DMS 273 (cell line): ENCODE measurements around the gene USP5.
A peak's percentile ranks its signal among the peaks of the same experiment; 100 is the strongest.

ENCODE experiments used
- DNase-seq: peaks from one replicate; lab custom pipeline; 2025; ENCODE audit not compliant: unreplicated experiment; lab: John Stamatoyannopoulos, UW

The USP5 gene, protein sequence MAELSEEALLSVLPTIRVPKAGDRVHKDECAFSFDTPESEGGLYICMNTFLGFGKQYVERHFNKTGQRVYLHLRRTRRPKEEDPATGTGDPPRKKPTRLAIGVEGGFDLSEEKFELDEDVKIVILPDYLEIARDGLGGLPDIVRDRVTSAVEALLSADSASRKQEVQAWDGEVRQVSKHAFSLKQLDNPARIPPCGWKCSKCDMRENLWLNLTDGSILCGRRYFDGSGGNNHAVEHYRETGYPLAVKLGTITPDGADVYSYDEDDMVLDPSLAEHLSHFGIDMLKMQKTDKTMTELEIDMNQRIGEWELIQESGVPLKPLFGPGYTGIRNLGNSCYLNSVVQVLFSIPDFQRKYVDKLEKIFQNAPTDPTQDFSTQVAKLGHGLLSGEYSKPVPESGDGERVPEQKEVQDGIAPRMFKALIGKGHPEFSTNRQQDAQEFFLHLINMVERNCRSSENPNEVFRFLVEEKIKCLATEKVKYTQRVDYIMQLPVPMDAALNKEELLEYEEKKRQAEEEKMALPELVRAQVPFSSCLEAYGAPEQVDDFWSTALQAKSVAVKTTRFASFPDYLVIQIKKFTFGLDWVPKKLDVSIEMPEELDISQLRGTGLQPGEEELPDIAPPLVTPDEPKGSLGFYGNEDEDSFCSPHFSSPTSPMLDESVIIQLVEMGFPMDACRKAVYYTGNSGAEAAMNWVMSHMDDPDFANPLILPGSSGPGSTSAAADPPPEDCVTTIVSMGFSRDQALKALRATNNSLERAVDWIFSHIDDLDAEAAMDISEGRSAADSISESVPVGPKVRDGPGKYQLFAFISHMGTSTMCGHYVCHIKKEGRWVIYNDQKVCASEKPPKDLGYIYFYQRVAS

DNA sequence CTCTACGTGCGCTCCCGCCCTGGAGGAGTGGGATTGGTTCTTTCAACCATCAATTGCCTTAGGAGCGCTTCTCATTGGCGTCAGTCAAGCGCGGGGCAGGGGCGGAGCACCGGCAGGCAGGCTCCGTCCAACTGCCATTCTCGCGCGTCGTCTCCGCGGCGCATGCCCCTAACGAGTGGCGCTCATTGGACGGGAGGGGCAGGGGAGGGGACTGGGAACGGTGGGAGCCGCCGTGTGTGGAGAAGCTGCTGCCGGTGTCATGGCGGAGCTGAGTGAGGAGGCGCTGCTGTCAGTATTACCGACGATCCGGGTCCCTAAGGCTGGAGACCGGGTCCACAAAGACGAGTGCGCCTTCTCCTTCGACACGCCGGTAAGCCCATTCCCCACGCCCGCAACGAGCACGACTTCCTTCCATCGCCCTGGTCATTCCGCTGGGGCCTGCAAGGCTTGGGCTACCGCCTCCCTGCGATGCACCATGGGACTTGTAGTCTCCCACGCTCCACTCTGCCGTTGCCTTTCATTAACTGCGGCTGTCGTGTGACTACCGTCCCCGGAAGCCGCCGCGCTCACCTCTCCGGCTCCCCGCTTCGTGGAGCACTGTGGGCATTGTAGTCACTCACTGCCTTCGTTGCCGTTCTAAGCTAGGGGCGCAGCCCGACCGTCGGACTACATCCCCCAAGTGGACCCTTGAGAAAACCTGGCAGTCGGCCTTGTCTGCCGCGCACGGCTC is at the start of gene USP5:
Gene USP5 (plus strand): TSS at position 230 of the 730 bp plus-strand sequence. CDS start 30 bp downstream, at position 260.
- DNase-seq, result peak; percentile 99

DNA sequence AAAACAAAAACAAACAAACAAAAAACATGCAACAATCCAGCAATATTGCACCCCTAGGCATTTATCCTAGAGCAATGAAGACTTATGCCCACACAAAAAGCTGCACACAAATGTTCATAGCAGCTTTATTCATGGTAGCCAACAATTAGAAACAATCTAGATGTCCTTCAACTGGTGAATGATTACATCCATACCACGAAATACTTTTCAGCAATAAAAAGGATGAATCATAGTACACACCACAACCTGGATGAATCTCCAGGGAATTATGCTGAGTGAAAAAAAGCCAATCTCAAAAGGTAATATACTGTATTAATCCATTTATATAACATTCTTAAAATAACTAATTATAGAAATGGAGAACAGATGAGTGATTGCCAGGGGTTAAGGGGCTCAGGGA is 44.8 kb upstream of the USP5 start:
- DNase-seq, result no peak

DNA sequence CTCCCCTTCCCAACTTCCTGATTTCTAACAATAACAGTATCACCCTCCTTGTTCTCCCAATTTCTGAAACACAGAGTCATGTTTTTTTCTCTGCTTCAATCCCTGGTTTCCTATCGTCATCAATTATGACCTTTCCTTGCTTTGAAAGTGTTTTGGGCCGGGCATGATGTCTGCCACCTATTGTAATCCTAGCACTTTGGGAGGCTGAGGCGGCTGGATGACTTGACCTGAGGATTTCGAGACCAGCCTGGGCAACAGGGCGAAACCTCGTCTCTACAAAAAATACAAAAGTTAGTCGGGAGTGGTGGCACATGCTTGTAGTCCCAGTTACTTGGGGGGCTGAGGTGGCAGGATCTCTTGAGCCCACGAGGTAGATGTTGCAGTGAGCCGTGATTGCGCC is 42.9 kb upstream of the USP5 start:
- DNase-seq, result no peak

DNA sequence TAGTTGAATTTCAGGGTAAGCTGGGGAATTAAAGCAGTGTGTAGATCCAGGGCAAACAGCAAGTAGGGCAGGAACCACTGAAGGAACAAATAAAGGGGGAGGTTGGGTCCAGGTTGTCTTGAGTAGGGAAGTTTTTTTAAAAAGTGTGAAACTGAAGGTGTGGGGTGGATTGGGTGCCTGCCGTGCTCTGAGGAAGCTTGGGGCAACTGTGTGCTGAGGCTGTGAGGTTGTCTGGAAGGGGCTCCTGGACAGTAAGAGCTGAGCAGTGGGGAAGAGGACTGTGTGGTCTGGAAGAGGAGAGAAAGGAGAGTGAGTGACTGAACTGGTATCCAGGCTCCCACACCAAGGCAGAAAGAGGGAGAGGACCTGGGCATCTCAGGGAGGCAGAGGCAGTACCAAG is 41.2 kb upstream of the USP5 start:
- DNase-seq, result no peak

DNA sequence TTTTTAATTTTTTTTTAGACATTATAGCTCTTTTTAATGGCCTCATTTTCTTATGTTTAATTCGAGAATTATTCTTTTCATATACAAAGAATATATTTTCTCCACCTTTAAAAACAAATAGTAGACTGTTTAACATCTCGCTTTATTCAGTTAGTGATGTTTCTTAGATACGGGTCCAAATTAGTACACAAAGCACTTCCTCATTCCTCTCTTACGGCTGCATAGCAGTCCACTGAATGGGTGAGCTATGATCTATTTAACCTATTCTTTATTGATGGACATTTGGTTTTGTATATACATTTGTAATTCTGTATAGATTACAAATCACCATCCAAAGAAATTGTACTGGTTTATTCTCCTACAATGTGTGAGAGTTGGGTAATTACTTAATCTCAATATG is 38.6 kb upstream of the USP5 start:
- no peak for DNase-seq

DNA sequence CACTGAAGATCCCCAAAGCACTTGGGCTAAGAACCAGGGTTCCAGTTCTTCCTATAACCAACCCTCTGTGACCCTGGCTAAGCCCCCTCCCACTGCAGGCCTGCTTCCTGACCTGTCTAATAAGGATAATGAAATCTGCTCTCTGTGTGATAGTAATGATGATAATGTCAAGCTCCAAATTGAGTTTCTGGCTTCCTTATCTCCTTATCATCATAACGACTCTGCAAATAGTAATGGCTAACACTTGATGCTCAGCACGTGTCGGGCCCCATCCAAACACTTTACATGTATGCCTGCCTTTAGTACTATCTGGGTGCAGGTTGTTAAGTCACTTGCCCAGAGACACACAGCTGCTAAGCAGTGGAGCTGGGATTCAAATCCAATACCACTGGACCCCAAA is 35.4 kb upstream of the USP5 start:
- DNase-seq, result no peak

DNA sequence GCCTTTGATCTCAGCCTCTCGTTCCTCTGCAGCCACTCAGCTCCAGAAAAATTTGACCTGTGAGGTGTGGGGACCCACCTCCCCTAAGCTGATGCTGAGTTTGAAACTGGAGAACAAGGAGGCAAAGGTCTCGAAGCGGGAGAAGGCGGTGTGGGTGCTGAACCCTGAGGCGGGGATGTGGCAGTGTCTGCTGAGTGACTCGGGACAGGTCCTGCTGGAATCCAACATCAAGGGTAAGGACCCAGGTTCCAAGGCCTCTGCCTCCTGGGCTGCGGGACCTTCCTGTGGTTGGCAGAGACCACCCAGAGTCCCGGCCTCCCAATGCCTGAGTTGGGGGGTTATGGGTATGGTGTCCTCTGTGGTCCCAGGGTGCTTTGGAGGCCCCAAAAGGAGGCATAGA is 34.9 kb upstream of the USP5 start:
- DNase-seq, result no peak

DNA sequence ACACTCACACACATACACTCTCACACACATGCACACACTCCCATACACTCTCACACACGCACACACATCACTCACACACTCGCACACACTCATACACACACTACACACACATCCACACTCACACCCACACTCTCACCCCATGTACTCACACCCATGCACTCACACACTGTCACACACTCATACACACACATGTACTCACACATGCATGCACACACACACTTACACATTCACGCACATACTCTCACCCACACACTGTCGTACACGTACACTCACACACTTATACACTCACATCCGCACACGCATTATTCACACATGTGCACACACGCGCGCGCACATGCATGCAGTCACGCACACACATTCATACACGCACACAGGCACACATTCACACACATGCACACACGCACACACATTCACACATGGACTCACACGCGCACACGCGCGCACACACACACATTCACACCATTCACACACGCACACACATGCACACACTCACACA is 34.2 kb upstream of the USP5 start:
- no peak for DNase-seq

DNA sequence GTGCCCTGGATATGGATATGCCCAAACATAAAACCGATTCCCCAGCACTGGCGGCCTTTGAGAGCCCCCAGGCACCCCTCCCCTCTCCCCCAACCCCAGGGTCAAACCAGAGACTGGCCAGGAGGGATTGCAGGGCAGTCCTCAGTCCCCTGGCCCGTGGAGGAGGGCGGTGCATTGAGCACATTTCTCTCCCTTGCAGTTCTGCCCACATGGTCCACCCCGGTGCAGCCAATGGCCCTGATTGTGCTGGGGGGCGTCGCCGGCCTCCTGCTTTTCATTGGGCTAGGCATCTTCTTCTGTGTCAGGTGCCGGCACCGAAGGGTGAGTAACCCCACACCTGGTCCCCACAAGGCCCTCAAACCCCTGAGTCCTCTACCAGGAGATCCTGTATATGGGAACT is 33.7 kb upstream of the USP5 start:
- DNase-seq, result no peak

DNA sequence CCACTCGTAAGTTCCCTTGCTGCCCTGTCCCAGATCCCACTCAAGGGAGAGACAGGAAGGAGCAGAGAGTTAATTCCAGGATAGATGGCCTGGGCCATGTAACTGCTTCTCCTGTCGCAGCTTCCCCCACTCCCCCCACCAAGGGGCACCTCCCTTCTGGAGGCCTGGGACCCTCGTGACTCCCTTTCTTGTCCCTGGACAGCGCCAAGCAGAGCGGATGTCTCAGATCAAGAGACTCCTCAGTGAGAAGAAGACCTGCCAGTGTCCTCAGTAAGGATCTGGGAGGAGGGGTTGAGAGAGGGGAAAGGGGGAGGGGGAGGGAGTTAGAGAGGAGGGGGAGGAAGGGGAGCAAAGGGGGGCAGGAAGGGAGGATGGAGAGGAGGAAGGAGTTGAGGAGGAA is 33.3 kb upstream of the USP5 start:
- DNase-seq, result no peak

DNA sequence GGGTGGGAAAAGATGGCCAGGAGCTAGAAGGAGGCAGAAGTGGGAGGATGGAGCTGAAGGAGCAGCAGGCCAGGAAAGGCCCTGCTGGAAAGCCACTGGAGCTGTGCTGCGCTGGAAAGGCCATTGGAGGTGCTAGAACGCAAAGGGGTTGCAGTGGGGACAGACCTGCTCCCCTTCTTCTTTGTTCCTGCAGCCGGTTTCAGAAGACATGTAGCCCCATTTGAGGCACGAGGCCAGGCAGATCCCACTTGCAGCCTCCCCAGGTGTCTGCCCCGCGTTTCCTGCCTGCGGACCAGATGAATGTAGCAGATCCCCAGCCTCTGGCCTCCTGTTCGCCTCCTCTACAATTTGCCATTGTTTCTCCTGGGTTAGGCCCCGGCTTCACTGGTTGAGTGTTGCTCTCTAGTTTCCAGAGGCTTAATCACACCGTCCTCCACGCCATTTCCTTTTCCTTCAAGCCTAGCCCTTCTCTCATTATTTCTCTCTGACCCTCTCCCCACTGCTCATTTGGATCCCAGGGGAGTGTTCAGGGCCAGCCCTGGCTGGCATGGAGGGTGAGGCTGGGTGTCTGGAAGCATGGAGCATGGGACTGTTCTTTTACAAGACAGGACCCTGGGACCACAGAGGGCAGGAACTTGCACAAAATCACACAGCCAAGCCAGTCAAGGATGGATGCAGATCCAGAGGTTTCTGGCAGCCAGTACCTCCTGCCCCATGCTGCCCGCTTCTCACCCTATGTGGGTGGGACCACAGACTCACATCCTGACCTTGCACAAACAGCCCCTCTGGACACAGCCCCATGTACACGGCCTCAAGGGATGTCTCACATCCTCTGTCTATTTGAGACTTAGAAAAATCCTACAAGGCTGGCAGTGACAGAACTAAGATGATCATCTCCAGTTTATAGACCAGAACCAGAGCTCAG is 32.6 kb upstream of the USP5 start:
- DNase-seq, result no peak

DNA sequence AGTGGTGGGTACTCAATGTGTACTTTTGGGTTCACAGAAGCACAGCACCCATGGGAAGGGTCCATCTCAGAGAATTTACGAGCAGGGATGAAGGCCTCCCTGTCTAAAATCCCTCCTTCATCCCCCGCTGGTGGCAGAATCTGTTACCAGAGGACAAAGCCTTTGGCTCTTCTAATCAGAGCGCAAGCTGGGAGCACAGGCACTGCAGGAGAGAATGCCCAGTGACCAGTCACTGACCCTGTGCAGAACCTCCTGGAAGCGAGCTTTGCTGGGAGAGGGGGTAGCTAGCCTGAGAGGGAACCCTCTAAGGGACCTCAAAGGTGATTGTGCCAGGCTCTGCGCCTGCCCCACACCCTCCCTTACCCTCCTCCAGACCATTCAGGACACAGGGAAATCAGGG is 31.8 kb upstream of the USP5 start:
- no peak for DNase-seq

DNA sequence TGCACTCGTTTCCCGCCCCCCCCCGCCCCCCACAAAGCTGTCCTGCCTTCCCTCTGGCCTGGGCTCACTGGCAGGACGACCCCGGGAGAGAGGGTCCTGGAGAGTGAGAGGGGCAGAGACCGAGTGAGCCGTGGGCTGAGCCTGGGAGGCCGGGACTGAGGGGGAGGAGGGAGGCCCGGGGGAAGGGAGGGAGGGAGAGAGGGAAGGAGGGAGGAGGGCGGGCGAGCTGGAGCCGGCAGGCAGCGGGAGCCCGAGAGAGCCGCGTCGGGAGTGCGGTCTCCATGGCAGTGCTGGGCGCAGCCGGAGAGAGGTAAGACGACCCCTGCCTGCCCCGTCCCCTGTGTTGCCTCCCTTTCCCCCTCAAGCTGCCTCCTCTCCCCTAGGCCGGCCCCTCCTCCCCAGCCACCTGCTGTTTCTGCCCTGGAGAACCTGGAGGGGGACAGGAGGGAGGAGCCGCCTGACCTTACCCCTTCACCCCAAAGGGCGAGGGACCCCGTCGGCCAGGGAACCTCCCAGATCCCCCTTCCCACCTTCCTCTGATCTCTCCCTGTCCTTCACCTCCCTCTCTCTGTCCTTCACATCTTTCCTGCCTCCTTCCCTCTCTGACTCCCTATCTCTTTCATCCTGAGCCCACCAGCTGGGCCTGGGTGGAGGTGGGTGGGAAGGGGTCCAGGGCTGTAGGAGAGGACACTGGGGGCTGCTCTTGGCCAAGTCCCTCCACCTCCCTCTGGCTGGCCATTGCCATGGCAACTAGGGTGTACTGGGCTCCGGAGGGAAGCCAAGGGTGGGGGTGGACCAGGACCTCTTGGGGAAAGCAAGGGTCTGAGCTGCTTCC is 30.1 kb upstream of the USP5 start, which contains the start of gene GPR162:
Gene GPR162 (plus strand): TSS at position 231 of the 835 bp plus-strand sequence. CDS start 2,078 bp downstream, outside the sequence.
- DNase-seq, result peak; percentile 71

DNA sequence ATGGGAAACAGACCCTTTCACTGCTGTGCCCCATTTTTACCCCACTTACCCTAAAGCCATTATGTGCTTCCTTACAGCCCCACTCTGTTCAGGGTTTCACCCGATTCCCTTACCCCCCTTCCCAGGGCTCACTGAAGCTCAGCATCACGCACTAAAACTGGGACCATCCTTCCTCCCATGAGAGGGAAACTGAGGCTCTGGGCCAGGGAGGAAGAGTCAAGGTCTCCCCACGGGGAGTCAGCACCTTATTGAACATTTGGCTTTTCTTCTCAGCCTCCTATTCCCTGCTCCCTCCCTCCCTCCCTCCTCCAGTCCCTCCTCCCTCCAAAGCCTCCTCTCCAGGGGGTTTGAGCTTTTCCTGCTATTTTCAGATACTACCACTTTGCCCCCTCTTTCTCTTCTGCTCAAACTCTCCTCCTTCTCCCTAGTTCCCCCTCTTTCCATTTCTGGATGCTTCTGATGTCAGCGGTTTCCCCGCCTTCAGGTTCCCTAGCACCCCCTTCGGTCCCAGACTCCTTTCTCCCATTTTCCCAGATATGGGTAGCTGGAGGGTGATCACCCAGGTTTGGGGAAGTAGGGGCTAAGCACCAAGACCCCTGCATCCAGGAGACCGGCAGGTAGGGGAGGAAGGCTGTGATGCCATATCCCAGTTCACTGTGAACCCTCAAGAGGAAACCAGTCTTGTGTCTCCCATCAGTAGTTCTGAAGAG is 29.4 kb upstream of the USP5 start:
- DNase-seq, result no peak

DNA sequence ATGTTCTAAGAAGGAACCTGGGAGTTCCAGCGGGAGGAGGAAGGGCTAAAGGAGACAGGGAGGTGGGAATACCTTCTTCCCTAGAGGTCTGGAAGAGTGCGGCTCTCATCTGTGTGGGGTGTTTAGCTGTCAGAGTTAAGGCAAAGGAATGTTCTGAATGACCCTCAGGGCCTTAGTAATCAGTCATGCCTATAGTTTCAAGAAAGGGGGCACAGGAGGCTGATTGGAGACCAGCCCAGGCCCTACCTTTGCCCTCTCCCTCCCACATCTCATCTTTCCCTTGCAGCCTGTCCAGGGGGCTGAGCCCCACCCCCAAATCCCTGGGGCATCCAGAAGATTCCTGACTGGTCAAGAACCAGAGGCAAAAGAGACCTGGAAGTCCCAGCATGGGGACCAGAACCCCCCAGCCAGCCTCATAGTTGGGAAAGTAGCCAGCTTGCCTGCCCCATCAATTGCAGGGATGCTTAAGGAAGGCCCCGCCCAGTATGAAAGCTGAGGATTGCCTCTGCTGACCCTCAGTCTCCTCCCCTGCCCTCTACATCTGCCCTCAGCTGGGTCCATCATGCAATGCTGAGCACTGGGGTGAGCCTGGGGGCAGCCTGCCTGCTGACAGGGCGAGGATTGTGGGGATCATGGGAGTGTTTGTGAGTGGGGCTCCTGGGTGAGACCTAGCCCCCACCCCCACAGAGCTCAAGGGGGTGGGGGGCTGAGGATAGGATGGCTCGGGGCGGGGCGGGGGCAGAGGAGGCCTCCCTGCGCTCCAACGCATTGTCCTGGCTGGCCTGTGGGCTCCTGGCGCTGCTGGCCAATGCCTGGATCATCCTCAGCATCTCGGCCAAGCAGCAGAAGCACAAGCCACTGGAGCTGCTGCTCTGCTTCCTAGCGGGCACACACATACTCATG is 28.5 kb upstream of the USP5 start:
- DNase-seq, result no peak

DNA sequence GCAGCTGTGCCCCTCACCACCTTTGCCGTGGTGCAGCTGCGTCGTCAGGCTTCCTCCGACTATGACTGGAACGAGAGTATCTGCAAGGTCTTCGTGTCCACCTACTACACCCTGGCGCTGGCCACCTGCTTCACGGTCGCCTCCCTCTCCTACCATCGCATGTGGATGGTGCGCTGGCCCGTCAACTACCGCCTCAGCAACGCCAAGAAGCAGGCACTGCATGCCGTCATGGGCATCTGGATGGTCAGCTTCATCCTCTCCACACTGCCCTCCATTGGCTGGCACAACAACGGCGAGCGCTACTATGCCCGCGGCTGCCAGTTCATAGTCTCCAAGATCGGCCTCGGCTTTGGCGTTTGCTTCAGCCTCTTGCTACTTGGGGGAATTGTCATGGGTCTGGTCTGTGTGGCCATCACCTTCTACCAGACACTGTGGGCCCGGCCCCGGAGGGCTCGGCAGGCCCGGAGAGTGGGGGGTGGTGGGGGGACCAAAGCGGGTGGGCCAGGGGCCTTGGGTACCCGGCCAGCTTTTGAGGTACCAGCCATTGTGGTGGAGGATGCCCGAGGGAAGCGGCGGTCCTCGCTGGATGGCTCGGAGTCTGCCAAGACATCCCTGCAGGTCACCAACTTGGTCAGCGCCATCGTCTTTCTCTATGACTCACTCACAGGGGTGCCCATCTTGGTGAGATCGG is 27.7 kb upstream of the USP5 start:
- no peak for DNase-seq

DNA sequence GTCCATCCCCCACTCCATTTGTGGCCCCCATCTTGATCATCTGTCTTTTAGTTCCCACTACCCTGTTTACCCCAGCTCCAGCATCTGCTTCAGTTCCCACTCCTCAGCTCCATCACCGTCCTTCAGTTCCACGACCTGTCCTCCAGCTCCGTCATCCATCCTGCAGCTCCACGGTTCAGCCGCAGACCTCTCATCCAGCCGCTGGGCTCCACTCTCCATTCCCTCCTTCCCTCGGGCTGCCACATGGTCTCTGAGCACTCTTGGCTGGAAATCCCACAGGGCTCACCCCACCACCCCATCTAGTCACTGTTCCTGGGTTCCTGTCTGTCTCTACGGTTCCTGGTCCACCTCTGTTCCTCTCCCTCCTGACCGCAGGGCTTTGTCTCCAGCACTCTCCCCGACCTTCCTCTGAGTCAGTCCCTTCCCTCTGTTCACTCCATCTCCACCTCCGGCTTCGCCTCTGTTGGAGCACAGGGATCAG is 27.0 kb upstream of the USP5 start:
- peak; percentile 50 for DNase-seq
